ENCODE data around the gene UGDH. TPM values are rescaled to one million over a fixed set of nuclear protein-coding genes. Genes with fewer than 3 reads are reported as not detected.

UGDH gene
- total and polyA plus RNA-seq, 2 donors (not counting 3 experiments of a cell fraction or from before 2014, with no cell fraction given): 41.3 to 62.1 TPM

GRCh38 chr4:39495446-39496213, 31.6 kb downstream of the UGDH start:
- BruUV-seq (replicated peaks): no TSS peak
- H2AFZ ChIP-seq (ENCODE audit: low read depth, low read length): no peak overlapping the region
- peaks cover 2 to 4% of the 10 kb centered on the region in 2 experiments for H3K36me3 ChIP-seq (ENCODE audit: control insufficient read depth in 2 of 2, extremely low read depth in 1 of 2, insufficient read depth in 2 of 2, low read length in 2 of 2)
- ChIA-PET CTCF (interaction anchor here (0.9 to 3.1 kb wide), 3 partner anchors 9 to 137 kb away, joined by 3 to 12 read pairs (median 3); no protein-coding TSS in a partner anchor), POLR2A (no interaction called here)
- DNase-seq (ENCODE audit: low read depth, low spot score): no peak
- no peaks in the 10 kb centered on the region for H3K79me2 ChIP-seq (ENCODE audit: control insufficient read depth, insufficient read depth, low read length)
- H3K27me3 ChIP-seq (ENCODE audit: control insufficient read depth in 2 of 2, insufficient read depth in 2 of 2, low read length in 2 of 2): no peaks in the 10 kb centered on the region
- no peaks in the 10 kb centered on the region for H3K9me1 ChIP-seq (replicated peaks; ENCODE audit: control insufficient read depth, extremely low read depth, insufficient read depth, low read length)
- H3K9ac ChIP-seq (replicated peaks; ENCODE audit: extremely low read depth, insufficient read depth, low read length): no peak overlapping the region
- FAIRE-seq: no peak
- H3K4me1 ChIP-seq (ENCODE audit: control insufficient read depth, extremely low read depth, insufficient read depth, low read length): no peaks in the 10 kb centered on the region
- H3K4me2 ChIP-seq (ENCODE audit: insufficient read depth, low read length): no peak overlapping the region
- no peaks in the 10 kb centered on the region for H4K20me1 ChIP-seq (replicated peaks; ENCODE audit: control insufficient read depth, extremely low read depth, insufficient read depth, low read length)
- H3K4me3 ChIP-seq (replicated peaks in 1 of 3; ENCODE audit: insufficient read depth in 1 of 3, low read depth in 1 of 3, low read length in 3 of 3): no peak overlapping the region
- dilution Hi-C loops (cut with MboI; ENCODE audit: extremely low pct_ligation_motif_present, low sequenced_read_pairs) (no loop called here), intact Hi-C loops (cut with micrococcal nuclease) (no loop called here)
- no peak overlapping the region for H3K27ac ChIP-seq (ENCODE audit: insufficient read depth, low read depth, low read length)
- no peaks in the 10 kb centered on the region for H3K9me3 ChIP-seq (replicated peaks; ENCODE audit: control insufficient read depth, insufficient read depth, low read length)
- TF ChIP-seq POLR2AphosphoS5 (IDR thresholded peaks at IDR 0.05; ENCODE audit: insufficient read depth, low read depth, low read length) (no peak), FOS (IDR thresholded peaks at IDR 0.05; ENCODE audit: borderline replicate concordance, insufficient read depth, low read length) (no peak), JUN (IDR thresholded peaks at IDR 0.05; ENCODE audit: borderline replicate concordance, insufficient read depth, insufficient read length, low read depth) (no peak), GATA2 (IDR thresholded peaks at IDR 0.05; ENCODE audit: insufficient read depth, insufficient read length, low read depth, low read length) (no peak), POLR2A (IDR thresholded peaks at IDR 0.05; ENCODE audit: low read depth, low read length) (no peak), EZH2 (IDR thresholded peaks at IDR 0.05; ENCODE audit: borderline replicate concordance, low read depth, low read length, severe bottlenecking) (no peak), MYC (IDR thresholded peaks at IDR 0.05; ENCODE audit: low read depth, low read length) (no peak), CTCF (IDR thresholded peaks at IDR 0.05; ENCODE audit: extremely low read depth in 1 of 2, insufficient read depth in 1 of 2, low read depth in 1 of 2, low read length in 2 of 2) (no peak)
- TF ChIP-seq, protein P1, sequence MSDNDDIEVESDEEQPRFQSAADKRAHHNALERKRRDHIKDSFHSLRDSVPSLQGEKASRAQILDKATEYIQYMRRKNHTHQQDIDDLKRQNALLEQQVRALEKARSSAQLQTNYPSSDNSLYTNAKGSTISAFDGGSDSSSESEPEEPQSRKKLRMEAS (IDR thresholded peaks at IDR 0.05; ENCODE audit: insufficient read depth, insufficient read length): no peak
